GM19099 (cell line): ENCODE measurements around the gene NUP50.
A peak's percentile ranks its signal among the peaks of the same experiment; 100 is the strongest.

Experiments
- POLR2A ChIP-seq: IDR thresholded peaks from 3 replicates; pipeline ENCODE4 v1.6.1; 2011; ENCODE audit warnings: low read depth; ENCODE audit not compliant: insufficient read length; ENCODE audit errors: extremely low read depth

Gene NUP50

DNA sequence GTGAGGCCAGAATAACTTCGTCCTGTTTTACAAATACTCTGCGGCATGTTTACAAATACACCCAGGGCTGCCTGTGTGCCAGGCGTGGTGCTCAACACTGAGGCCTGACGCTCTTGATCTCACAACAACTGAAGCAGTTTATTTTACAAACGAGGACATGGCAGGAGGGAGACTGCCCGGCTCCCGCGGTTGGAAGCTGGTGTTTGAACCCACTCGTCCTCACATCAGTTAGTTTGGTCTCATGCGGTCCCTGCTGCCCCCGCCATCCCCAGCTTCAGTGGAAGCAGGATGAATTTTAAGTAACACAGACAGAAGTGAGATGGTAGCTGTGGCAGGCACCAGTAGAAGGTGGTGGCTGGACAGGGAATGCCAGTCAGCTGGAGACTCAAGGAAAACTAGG is 60.6 kb downstream of the NUP50 start:
- TF ChIP-seq POLR2A: no peak

DNA sequence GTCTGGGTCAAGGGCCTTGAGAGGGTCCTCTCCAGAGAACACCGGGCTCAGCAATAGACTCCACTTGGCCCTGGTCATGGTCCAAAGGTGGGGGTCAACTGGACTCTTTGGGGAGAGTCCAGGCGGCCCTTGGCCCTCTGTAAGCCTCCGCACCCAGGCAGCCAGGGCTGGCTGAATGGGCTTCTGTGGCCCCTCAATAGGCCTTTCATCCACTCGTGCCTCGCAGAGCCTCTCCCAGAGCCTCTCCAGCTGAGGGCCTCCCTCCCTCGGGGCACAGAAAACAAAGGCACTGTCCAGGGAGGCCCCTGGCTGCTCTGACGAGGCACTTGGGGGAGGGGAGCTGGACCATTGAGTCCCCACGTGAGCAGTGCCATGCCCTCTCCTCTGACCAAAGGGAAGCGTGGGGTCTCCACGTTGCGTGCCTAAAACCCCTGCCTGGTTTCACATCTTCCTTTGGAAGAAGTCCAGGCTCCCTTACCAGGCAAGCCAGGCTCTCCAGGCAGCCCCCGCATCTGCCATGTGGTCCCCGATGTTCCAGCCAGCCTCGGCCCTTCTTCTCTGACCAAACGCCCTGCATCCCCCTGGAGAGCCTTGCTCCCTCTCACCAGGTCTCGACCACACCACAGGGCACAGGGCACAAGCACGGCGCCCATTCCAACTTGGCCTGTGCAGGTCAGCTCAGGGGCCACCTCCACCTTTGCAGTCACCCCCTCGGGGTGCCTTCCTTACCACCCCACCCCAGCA is 61.4 kb downstream of the NUP50 start:
- TF ChIP-seq POLR2A: no peak

DNA sequence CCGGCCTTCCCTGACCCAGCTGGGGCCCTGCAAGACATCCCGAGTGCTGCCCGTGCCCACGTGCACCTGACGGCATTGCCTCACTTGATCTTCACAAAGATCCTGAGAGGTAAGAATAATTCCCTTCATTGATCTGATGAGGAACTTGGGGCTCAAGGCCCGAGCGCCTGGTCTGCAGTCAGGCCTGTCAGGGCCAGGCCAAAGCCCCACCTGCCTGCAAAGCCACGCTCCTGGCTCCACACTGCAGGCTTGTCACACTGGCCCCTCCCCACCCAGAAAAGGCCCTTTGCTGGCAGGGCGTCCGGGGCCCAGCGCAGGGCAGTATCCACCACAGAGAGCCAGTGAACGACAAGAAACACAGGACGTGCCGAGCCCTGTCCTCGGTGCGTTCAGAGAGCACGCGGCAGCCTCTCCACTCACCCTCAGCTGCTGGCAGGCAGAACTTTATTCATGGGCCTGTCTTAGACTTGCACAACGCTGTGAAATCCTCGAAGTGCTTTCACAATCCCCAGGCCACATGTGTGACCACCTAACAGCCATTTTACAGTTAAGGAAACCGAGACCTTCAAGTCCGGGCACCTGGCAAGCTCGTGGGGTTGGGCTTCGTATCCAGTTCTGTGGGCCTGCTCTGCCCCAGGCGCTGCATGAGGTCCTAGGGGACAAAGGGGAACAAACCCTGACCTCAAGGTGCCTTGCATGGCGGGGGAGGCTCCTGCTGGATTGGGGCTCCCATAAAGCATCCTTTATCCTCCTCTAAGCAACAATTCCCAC is 62.2 kb downstream of the NUP50 start:
- TF ChIP-seq POLR2A: no peak

DNA sequence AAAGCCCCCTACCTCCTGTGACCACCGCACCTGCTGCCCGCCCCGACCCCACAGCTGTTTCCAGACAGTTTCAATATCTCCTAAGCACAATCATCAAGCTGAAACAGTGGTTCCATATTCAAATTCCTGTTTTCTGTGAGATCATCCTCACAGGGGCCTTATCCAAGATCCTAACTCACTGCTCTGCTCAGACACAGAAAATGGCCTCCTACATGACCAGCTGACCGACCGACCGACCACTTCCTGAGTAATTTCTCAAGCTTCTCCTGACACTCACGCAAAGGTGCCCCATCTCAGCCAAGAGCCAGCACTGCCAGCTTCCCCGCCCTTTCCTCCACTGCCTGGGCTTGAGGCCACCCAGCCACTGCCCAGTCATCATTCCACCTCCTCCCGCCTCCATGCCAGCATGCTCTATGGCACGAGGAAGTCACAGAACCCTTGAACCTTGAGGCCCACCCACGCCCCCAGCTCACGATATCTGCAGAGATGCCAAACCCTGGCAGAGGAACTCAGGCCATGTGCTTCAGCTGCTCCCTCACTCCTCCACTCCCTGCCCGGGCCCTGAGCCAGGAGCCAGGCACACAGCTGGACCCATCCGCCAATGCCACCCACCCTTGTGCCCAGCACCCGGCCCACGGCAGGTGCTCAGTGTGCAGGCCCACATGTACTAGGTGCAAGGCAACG is 62.9 kb downstream of the NUP50 start:
- TF ChIP-seq POLR2A: no peak

DNA sequence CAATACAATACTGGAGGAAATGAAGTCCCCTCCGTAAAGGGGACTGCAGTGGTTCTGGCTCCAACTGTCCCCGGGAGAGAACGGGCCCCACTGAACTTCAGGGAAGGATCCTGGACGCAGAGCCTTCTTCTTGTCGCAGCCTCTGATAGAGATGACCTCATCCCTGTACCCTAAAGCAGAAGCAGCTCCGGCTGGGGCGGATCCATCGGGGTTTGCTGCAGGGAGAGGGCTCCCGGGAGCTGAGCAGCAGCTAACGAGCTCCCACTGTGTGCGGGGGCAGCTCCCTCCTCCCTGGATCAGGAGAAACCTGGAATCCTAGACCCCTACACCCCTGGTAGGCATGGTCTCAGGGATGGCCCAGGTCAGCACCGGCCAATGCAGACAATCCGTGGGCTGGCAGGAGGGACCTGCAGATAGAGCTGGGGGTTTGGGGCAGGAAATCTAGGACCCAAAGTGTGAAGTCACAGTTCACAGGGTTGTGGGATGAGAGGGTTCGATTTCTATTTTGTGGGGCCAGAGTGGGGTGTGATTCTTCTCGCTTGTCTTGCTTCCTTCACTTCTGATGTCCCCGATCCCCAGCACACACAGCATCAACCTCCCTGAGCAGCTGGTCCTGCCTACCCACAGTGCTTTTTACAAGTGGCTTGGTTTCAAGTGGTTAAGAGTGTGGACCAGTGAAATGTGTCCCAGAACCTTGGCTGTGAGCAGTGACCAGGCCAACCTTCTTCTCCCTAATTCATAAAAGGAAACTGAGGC is 64.1 kb downstream of the NUP50 start:
- TF ChIP-seq POLR2A: no peak

DNA sequence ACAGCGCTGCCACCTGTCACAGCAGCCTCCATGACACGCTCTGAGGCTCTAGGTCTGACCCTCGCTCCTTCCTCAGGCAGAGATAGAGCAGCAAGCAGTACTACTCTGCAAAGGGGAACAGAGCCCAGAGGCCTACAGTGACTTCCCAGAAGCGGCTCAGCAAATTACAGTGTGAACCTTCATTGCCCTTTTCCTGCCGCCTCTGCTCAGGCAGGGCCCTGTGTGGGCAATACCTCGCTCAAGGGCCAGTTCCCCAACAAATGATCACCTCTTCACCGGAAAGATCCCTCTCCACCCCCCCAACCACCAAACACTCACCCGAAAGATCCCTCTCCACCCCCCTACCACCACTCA is 64.7 kb downstream of the NUP50 start:
- TF ChIP-seq POLR2A: no peak

DNA sequence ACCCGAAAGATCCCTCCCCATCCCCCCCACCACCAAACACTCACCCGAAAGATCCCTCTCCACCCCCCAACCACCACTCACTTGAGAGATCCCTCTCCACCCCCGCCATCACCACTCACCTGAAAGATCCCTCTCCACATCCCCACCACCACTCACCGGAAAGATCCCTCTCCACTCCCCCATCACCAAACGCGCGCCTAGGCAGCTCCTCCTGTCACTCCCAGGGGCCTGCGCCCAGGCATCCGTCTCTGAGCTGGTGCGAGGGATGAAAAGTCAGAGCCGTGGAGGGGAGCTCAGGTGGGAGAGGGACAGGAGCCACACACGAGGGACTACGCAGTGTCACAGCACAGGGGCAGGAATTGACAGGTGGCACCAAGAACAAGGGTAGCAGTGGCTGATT is 65.5 kb downstream of the NUP50 start:
- TF ChIP-seq POLR2A: no peak

DNA sequence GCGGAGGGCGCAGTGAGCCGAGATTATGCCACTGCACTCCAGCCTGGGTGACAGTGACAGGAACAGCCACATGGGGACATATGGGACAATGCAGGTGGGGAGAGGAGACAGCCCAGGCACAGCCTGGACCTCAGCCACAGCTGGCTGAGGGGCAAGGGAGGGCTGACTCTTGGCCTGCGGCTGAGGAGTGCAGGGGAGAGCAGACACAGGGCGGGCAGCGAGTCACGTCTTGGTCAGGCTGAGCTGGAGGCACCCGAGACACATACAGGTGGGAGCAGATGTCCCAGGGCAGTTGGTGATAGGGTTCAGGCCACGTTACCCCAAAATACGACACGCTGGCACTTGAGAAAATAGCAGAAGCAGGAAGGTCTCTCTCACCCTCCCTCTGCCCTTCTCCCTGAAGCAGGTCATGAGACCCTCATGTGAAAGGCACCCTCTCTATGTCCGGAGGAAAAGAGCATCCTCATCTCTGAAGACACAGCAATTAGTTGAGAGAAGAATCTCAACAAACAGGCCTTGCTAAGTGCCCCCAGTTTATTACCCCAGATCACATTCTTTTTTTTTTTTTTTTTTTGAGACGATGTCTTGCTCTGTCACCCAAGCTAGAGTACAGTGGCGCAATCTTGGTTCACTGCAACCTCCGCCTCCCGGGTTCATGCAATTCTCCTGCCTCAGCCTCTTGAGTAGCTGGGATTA is 66.4 kb downstream of the NUP50 start:
- TF ChIP-seq POLR2A: no peak

DNA sequence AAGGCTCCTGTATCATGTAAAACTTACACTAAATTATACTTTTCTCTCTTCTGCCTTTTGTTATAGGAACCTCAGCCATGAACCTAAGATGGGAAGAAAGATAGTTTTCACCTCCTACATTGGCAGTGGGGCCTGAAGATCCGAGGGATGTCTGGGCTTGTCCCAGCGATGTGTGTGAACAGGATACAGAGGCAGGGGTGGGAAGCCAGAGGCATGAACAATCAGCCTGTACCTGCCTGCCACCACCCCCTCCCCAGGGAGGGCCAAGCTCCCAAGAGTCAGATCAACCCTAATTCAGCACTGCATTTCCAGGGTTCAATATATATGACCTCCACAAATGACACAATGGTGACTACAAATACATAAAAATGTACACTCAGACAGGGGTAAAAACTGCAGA is 67.6 kb downstream of the NUP50 start:
- no peak for TF ChIP-seq POLR2A

DNA sequence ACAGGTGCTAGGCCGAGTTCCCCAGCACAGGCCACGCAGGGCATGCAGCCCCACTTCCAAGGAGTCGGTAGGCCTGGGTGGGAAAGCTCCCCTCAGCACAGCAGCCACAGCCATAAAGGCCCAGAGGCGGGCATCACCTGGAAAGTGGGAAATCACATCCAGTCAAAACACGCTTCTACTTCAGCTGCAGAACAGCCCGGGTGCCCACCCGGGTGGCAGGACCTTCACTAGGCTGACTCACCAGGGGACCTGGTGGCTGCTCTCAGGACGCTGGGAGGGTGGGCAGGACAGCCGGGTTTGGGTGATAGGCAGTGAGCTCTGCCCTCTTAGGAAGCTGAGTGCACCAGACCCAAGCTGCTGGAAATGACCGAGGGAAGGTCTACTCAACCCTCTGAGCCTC is 69.7 kb downstream of the NUP50 start:
- TF ChIP-seq POLR2A: no peak

DNA sequence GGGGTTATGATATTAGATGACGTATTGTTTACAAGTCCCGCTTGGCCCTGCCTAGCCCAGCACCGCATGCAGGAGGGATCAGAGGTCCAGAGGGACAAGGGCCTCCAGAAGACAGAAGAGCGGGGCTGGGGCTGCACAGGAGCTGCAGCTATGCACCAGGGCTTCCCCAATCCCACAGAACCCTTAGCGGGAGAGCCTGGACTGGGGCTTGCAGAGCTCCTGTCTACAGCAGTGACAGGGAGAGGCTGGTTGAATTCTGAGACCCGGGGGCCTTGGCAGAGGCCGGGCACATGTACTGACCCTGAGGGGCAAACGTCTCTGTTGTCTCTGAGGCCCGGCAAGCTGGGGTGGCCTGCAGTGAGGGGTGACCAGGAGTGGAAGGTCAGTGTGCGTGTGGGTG is 70.1 kb downstream of the NUP50 start:
- no peak for TF ChIP-seq POLR2A

DNA sequence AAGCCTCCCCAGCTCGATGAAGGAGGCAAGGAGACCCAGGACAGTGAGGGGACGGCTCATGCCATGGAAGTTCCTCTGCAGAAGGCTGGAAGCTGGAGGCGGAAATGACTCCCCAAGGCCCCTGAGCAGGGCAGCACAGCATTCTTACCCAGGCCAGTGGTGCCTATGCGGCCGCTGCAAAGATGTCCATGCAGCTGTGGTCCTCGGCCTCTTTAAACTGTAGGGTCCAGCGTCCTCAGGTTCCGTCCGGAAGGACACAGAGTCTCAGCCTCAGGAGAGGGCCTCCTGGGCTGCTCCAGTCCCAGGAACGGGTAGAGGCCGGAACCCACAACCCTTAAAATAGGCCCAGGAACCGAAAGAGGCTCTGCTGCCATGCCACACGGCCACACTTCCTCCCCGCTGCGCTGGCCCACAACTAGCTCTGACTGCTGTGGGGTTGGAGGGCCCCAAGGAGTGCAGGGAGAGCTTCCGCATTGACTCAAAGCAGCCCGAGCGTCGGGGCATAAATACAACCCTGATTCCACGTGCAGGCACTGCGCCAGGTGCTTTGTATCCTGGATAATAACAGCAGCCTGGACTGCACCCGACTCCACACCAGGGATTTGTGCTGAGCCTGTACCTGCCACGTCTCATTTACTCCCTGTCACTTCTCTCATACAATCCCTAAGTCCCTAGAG is 71.5 kb downstream of the NUP50 start:
- peak; percentile 39 for TF ChIP-seq POLR2A

DNA sequence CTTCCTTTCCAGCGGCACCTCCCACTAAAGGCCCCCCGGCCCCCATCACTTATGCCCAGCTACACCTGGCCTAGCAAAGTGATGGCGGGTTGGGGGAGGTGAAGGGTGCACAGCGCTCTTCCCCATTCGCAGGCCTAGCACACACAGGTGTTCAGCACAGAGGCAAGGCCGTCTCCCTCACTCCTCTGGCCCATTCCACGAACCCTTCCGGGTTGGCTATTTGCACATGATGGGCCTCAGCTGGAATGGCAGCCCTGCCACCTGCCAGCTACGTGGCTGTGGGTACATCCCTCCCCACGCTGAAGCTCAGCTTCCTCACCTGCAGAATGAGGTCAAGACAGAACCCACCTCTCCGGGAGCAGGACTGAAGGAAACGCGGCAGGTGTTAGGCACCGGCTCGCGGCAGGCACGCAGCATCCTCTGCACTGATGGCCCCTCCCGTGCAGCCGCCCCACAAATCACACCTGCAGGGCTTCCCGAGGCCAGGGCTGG is 72.2 kb downstream of the NUP50 start:
- no peak for TF ChIP-seq POLR2A

DNA sequence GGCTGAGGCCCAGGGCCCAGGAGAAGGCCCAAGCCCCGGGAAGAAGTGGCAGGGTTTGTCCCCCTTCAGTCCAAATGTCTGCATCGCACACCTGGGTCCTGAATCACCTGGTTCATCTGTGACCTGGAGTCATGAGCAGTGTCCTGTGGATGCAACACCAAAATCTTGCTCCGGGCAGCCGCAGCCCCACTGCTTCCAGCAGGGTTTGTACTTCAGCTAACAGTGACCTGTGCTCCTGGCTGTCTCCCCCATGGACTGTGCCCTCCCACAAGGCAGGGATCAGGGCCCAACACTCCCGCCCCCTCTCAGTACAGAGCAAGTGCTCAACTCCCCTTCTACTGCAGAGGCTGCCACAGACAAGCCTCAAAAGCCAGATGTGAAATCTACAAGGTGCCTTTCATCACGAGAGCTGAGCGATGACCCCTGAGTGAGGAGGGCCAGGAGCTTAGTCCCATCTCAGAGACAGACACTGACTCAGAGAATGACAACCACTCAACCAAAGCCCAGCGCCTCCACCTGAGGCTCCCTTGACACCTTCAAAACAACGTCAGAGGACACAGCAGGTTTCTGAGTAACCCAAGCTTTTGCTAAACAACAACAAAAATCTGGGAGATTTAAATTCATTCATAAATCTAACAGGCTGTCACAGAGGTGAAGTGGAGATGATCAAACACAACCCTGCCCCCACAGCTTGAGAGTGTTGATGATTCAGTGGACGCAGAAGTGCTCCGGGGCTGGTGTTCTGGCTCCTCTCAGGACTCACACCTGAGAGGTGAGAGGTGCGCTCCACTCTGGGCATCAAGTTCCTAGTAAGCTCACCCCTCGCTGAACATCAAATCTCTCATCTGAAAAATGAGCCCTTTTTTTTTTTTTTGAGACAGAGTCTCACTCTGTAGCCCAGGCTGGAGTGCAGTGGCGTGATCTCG is 73.6 kb downstream of the NUP50 start:
- no peak for TF ChIP-seq POLR2A
